HG03442 (cell line): Measurements from ENCODE around the gene C3orf62.

ENCODE experiments used
- ATAC-seq: cut with Tn5 transposase; IDR thresholded peaks from one replicate; pipeline ENCODE4 v1.9.1; 2021; ENCODE audit warnings: mild to moderate bottlenecking, moderate library complexity; ENCODE audit not compliant: unreplicated experiment

Gene C3orf62

GRCh38 chr3:49276475-49277382, at the start of gene C3orf62:
C3orf62 (minus strand) TSS chr3:49277232; CDS start chr3:49276872, 360 bp downstream.
- ATAC-seq: peak; percentile 55

GRCh38 chr3:49324768-49325167, 47.7 kb upstream of the C3orf62 start:
- no peak for ATAC-seq

GRCh38 chr3:49316696-49317457, 39.8 kb upstream of the C3orf62 start:
- no peak for ATAC-seq

- ATAC-seq: no peak
These were observed 37.1 kb upstream of the C3orf62 start for GRCh38 chr3:49313896-49314688.

- ATAC-seq: no peak
These were observed 34.3 kb upstream of the C3orf62 start for GRCh38 chr3:49311283-49311682.

GRCh38 chr3:49310677-49311076, 33.6 kb upstream of the C3orf62 start:
- ATAC-seq: no peak

GRCh38 chr3:49305608-49306007, 28.6 kb upstream of the C3orf62 start:
- ATAC-seq: no peak

GRCh38 chr3:49302613-49303012, 25.6 kb upstream of the C3orf62 start:
- ATAC-seq: no peak

GRCh38 chr3:49300595-49300994, 23.6 kb upstream of the C3orf62 start:
- no peak for ATAC-seq

GRCh38 chr3:49298511-49298910, 21.5 kb upstream of the C3orf62 start:
- no peak for ATAC-seq

GRCh38 chr3:49296781-49297411, 19.9 kb upstream of the C3orf62 start:
- ATAC-seq: no peak

- ATAC-seq: no peak
These were observed 18.5 kb upstream of the C3orf62 start for GRCh38 chr3:49295489-49296058.

GRCh38 chr3:49294343-49294742, 17.3 kb upstream of the C3orf62 start:
- no peak for ATAC-seq

- ATAC-seq: no peak
These were observed 7.0 kb upstream of the C3orf62 start for GRCh38 chr3:49283997-49284396.

GRCh38 chr3:49279376-49279775, 2.3 kb upstream of the C3orf62 start:
- ATAC-seq: no peak

GRCh38 chr3:49278548-49278947, 1.5 kb upstream of the C3orf62 start:
- no peak for ATAC-seq

GRCh38 chr3:49277383-49277775, 347 bp upstream of the C3orf62 start:
- no peak for ATAC-seq

- ATAC-seq: no peak
These were observed 3.1 kb downstream of the C3orf62 start for GRCh38 chr3:49273825-49274532.

GRCh38 chr3:49271047-49271446, 6.0 kb downstream of the C3orf62 start:
- no peak for ATAC-seq

- ATAC-seq: no peak
These were observed 6.9 kb downstream of the C3orf62 start for GRCh38 chr3:49270156-49270500.
